Metanephros (tissue), 1 donor: ENCODE data around the gene CLEC5A. TPM values are rescaled to one million over a fixed set of nuclear protein-coding genes. Genes with fewer than 3 reads are reported as not detected.

Source experiments
- total RNA-seq: library from RNA; depleted of rRNA; stranded (reverse); fragments of >200 nt; gene quantifications from one replicate; pipeline ENCODE4 v1.2.3, GENCODE V29; 2014

The CLEC5A gene
- total RNA-seq, result 2.3 TPM

GRCh38 chr7:141946796-141947195 is at the start of gene CLEC5A:
Gene CLEC5A, minus strand, starts transcription at chr7:141946974. Its CDS starts 682 bp downstream, at chr7:141946292.

DNA sequence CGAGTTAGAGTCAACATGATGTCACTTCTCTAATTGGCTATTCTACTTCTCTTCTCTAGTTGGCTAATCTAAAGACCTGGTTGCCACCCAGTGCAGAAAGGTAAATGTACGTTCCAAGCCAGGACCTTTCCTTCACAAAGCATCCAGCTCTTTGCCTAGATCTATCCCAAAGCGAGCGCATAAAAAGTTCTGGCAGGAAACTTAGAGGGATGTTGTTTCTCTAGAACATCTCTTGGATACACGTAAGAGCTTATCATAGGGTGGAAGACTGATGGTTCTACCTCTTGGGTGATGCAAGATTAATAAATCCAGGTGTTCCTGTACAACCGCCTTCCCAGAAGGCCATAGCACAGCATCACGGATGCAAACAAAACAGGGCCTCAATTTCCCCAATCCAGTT is 26.9 kb upstream of the CLEC5A start, which contains the start of gene TAS2R38:
TAS2R38 (minus strand) TSS at position 101 of the 400 bp plus-strand sequence; CDS start at position 17, 84 bp downstream.

DNA sequence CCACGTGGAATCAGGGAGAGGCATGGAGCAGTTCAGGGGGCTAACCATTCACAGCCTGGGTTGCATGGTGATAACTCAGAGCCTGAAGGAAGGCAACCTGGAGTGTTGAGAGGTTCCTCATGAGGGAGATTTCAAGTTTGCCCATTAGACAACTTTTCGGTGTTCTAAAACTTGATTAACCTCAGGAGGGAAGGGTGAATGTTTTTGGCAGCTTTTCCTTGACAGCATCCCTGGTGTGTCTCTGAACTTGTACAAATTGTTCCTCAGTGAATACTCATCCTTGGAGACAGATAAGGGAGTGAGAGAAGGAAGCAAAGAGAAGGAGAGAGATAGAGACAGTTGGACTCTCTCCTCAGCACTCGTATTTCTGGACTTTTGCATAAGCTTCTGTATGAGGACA is 30.7 kb downstream of the CLEC5A start, which contains the start of gene OR9A4:
OR9A4 (plus strand) TSS at position 301 of the 400 bp plus-strand sequence. CDS start 2,477 bp downstream, outside the sequence.

Other genes starting within 250 kb of the CLEC5A start
- 22.2 TPM for gene DENND11, start 244.8 kb downstream of the CLEC5A start, total RNA-seq
- 0.23 TPM for gene WEE2, start 238.6 kb downstream of the CLEC5A start, total RNA-seq
- 68.4 TPM for gene SSBP1, start 208.6 kb downstream of the CLEC5A start, total RNA-seq
- gene TAS2R3, start 182.9 kb downstream of the CLEC5A start, total RNA-seq, result 7.1 TPM
- 4.7 TPM for gene TAS2R4, start 170.3 kb downstream of the CLEC5A start, total RNA-seq
- gene TAS2R5, start 156.8 kb downstream of the CLEC5A start, total RNA-seq, result 5.3 TPM
- gene PRSS37, start 105.5 kb downstream of the CLEC5A start, total RNA-seq, result not detected
- gene OR9A4, start 30.6 kb downstream of the CLEC5A start, total RNA-seq, result 0.64 TPM
- not detected for gene TAS2R38, start 26.8 kb upstream of the CLEC5A start, total RNA-seq
- 11.6 TPM for gene MGAM, start 48.9 kb upstream of the CLEC5A start, total RNA-seq
- 0.47 TPM for gene MGAM2, start 164.7 kb upstream of the CLEC5A start, total RNA-seq